SJCRH30 (cell line): ENCODE results near the gene SAG. TPM values are rescaled to one million over a fixed set of nuclear protein-coding genes. Genes with fewer than 3 reads are reported as not detected.

Source experiments
- DNase-seq, 2 experiments: peaks; one replicate each; pipeline ENCODE4 v3.0.0-alpha.2; 2015 to 2020
- H3K27ac ChIP-seq: fragments of 250-450 bp; sonication (Bioruptor Pico); 2 replicates; pipeline ENCODE4 v1.5.1; 2020; ENCODE audit warnings: mild to moderate bottlenecking, moderate library complexity
- H3K27me3 ChIP-seq: fragments of 250-450 bp; sonication (Bioruptor Pico); 2 replicates; pipeline ENCODE4 v1.5.1; 2020; ENCODE audit warnings: mild to moderate bottlenecking, moderate library complexity
- H3K36me3 ChIP-seq: fragments of 250-450 bp; sonication (Bioruptor Pico); 2 replicates; pipeline ENCODE4 v1.5.1; 2020; ENCODE audit warnings: mild to moderate bottlenecking, moderate library complexity
- H3K4me1 ChIP-seq: fragments of 250-450 bp; sonication (Bioruptor Pico); 2 replicates; pipeline ENCODE4 v1.5.1; 2020; ENCODE audit warnings: mild to moderate bottlenecking, moderate library complexity
- H3K4me3 ChIP-seq: fragments of 250-450 bp; sonication (Bioruptor Pico); 2 replicates; pipeline ENCODE4 v1.5.1; 2020; ENCODE audit warnings: mild to moderate bottlenecking, moderate library complexity
- H3K9me3 ChIP-seq: fragments of 250-450 bp; sonication (Bioruptor Pico); replicated peaks from 2 replicates; pipeline ENCODE4 v1.5.1; 2020; ENCODE audit warnings: mild to moderate bottlenecking, moderate library complexity
- total RNA-seq: library from RNA; depleted of rRNA; stranded (reverse); fragments of >200 nt; shearing (Covaris generic); gene quantifications from 2 replicates; pipeline ENCODE4 v1.2.3, GENCODE V29; 2014

The SAG gene
- total RNA-seq, 1 experiment from 2014 or later: not detected

GRCh38 chr2:233351423-233351822 is 43.8 kb downstream of the SAG start:
- Histone ChIP-seq H3K36me3 (no peaks in the 10 kb centered on the region), H3K9me3 (no peaks in the 10 kb centered on the region), H3K4me3 (no peak overlapping the region), H3K4me1 (peaks cover 30% of the 10 kb centered on the region), H3K27me3 (no peaks in the 10 kb centered on the region), H3K27ac (no peak overlapping the region)
- no peak for DNase-seq

DNA sequence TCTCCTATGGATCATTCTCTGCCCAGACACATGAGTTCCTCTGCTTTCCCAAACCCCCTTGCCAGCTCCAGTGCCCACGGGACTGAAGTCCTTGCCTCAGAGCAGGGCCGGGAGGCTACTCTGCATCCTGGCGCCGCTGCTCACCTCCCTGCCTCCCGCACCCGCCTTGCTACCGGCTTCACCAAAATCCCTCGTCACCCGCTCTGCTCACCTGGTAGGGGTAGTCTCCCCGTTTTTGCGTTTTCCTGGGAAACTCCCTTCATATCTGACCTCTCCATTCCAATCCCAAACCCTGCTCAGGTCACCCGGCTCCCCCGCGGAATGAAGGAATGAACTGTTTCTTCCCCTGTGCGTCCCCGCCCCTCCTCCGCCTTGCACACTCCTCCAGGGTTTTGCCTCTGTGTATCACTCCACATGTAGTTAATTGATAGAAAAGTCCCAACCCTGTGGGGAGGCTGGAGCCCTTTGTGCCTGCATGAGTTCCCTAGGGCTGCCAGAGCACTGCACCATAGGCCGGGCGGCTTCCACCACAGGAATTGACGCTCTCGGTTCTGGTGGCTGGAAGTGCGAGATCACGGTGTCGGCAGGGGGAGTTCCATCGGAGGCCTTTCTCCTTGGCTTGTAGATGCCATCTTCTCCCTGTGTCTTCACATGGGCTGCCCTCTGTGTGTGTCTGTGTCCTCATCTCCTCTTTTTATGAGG is 44.7 kb downstream of the SAG start:
- no peaks in the 10 kb centered on the region for H3K36me3 ChIP-seq
- no peaks in the 10 kb centered on the region for H3K27me3 ChIP-seq
- peaks cover 38% of the 10 kb centered on the region for H3K4me1 ChIP-seq
- DNase-seq: no peak
- H3K9me3 ChIP-seq: no peaks in the 10 kb centered on the region
- no peak overlapping the region for H3K27ac ChIP-seq
- no peak overlapping the region for H3K4me3 ChIP-seq

DNA sequence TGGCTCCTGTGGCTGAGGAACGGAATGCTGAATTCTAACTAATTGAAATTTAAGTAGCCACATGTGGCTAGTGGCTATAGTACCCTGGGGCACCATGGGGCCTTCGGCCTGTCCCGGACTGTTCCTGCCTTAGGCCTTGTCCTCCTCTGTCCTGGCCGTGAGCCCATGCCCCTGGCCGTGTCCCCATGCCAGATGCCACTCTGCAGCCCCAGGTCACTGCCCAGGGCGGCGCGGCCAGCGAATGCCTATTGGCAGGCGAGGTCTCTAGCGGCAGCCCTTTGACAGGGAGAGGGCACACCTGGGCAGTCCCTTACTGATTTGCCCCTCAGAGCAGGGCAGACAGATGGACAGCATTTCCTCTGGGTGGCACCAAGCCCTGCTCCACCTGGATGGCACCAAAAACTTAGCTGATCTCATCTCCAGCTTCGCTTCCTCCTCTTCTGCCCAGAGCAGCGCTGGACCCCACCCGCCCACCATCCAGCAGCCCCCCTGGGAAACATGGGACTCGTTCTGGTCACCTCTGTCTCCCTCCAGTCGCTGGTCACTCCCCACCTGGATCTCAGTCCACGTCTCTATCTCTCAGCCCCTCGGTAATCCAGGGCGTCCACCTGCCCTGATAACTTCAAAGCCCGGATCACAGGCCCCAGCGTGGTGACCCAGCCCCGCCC is 45.6 kb downstream of the SAG start:
- Histone ChIP-seq H3K36me3 (peaks cover 5% of the 10 kb centered on the region; the same call in 1 of the 2 replicates), H3K27me3 (no peaks in the 10 kb centered on the region), H3K9me3 (no peaks in the 10 kb centered on the region)

GRCh38 chr2:233353769-233354499 is 46.3 kb downstream of the SAG start, which contains the start of gene DGKD:
Gene DGKD (plus strand): TSS chr2:233354494. CDS start chr2:233354519, 25 bp downstream.
- peak within 1 kb of the TSS; percentile 61 for H3K4me3 ChIP-seq
- peak; percentile 70 to 79 for DNase-seq
- H3K27ac ChIP-seq: peak within 1 kb of the TSS; percentile 33; the same call in 1 of the 2 replicates
- H3K27me3 ChIP-seq: no peaks in the 10 kb centered on the region
- no peaks in the 10 kb centered on the region for H3K9me3 ChIP-seq
- H3K4me1 ChIP-seq: peaks cover 35% of the 10 kb centered on the region
- peaks cover 7% of the 10 kb centered on the region; the same call in 1 of the 2 replicates for H3K36me3 ChIP-seq

More for the DNA sequence above, 45.6 kb downstream of the SAG start:
- H3K4me1 ChIP-seq: peaks cover 38% of the 10 kb centered on the region
- H3K4me3 ChIP-seq: peak overlapping the region; percentile 61
- DNase-seq: no peak
- peak overlapping the region; percentile 33; the same call in 1 of the 2 replicates for H3K27ac ChIP-seq

GRCh38 chr2:233354500-233354924 is 46.9 kb downstream of the SAG start:
- H3K4me1 ChIP-seq: peaks cover 31% of the 10 kb centered on the region
- H3K36me3 ChIP-seq: peaks cover 7% of the 10 kb centered on the region; the same call in 1 of the 2 replicates
- no peaks in the 10 kb centered on the region for H3K27me3 ChIP-seq
- H3K9me3 ChIP-seq: no peaks in the 10 kb centered on the region
- H3K4me3 ChIP-seq: peak overlapping the region; percentile 61
- DNase-seq: no peak
- no peak overlapping the region for H3K27ac ChIP-seq

- peaks cover 30% of the 10 kb centered on the region for H3K4me1 ChIP-seq
- H3K4me3 ChIP-seq: peak overlapping the region; percentile 61
- no peaks in the 10 kb centered on the region for H3K27me3 ChIP-seq
- H3K27ac ChIP-seq: no peak overlapping the region
- peaks cover 7% of the 10 kb centered on the region; the same call in 1 of the 2 replicates for H3K36me3 ChIP-seq
- no peak for DNase-seq
- no peaks in the 10 kb centered on the region for H3K9me3 ChIP-seq
These were observed 47.5 kb downstream of the SAG start for GRCh38 chr2:233354971-233355574.

DNA sequence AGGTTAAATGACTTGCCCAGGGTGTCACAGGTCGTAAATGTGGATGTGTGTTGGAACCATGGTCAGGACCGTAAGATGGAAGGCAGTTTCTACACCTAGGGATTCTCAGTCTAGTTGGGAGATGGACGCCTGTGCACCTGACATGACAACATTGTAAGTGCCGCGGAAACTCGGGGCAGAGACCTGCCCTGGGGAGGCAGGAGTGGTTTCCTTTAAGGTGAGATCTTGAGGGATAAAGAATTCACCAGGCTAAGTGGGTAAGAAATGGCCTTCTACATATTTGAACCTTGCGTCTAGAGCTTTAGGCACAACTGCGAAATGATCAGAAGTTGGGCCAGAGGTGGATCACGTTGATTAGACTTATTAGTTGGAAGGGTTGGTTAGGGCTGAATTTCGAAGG is 48.3 kb downstream of the SAG start:
- Histone ChIP-seq H3K4me3 (no peak overlapping the region), H3K4me1 (peaks cover 24% of the 10 kb centered on the region), H3K27ac (no peak overlapping the region), H3K27me3 (no peaks in the 10 kb centered on the region), H3K9me3 (no peaks in the 10 kb centered on the region), H3K36me3 (peaks cover 7% of the 10 kb centered on the region; the same call in 1 of the 2 replicates)
- DNase-seq: no peak

GRCh38 chr2:233356546-233357308 is 49.1 kb downstream of the SAG start:
- Histone ChIP-seq H3K27me3 (no peaks in the 10 kb centered on the region), H3K4me1 (peaks cover 18% of the 10 kb centered on the region), H3K4me3 (no peak overlapping the region), H3K36me3 (peaks cover 7% of the 10 kb centered on the region; the same call in 1 of the 2 replicates), H3K9me3 (no peaks in the 10 kb centered on the region), H3K27ac (no peak overlapping the region)
- no peak for DNase-seq

DNA sequence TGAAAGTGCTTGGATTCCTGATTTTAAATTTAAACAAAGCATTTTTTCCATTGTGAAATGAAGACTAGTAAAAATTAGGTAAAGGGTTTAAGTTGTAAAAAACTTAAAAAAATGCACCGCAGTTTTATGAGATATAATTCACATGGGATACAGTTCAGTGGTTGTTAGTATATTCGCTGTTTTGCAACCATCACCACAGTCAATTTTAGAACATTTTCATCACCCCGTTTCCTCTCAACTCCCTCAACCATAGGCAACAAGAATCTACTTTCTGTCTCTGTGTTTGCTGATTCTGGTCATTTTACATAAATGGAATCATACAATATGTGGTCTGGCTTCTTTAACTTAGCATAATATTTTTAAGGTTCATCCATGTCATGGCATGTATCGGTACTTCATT is 50.7 kb downstream of the SAG start:
- no peak for DNase-seq
- Histone ChIP-seq H3K36me3 (peaks cover 18% of the 10 kb centered on the region; the same call in 1 of the 2 replicates), H3K4me3 (no peak overlapping the region), H3K4me1 (peaks cover 18% of the 10 kb centered on the region), H3K27me3 (no peaks in the 10 kb centered on the region), H3K27ac (no peak overlapping the region), H3K9me3 (0 out of 2 replicates have a peak, but pooled peaks cover 4% of the 10 kb centered on the region)

GRCh38 chr2:233358947-233359346 is 51.3 kb downstream of the SAG start:
- no peak overlapping the region for H3K4me3 ChIP-seq
- no peak overlapping the region for H3K27ac ChIP-seq
- no peaks in the 10 kb centered on the region for H3K27me3 ChIP-seq
- H3K4me1 ChIP-seq: peaks cover 18% of the 10 kb centered on the region
- DNase-seq: no peak
- peaks cover 4% of the 10 kb centered on the region; the same call in 1 of the 2 replicates for H3K9me3 ChIP-seq
- H3K36me3 ChIP-seq: peaks cover 24% of the 10 kb centered on the region

- Histone ChIP-seq H3K4me3 (no peak overlapping the region), H3K27me3 (no peaks in the 10 kb centered on the region), H3K36me3 (peaks cover 25% of the 10 kb centered on the region), H3K4me1 (peaks cover 18% of the 10 kb centered on the region), H3K27ac (no peak overlapping the region), H3K9me3 (peaks cover 4% of the 10 kb centered on the region; the same call in 1 of the 2 replicates)
- no peak for DNase-seq
These were observed 52.2 kb downstream of the SAG start for GRCh38 chr2:233359823-233360222.

- Histone ChIP-seq H3K4me3 (no peak overlapping the region), H3K4me1 (peaks cover 12% of the 10 kb centered on the region), H3K36me3 (peaks cover 28% of the 10 kb centered on the region), H3K9me3 (peaks cover 4% of the 10 kb centered on the region; the same call in 1 of the 2 replicates), H3K27ac (no peak overlapping the region), H3K27me3 (no peaks in the 10 kb centered on the region)
- no peak for DNase-seq
These were observed 53.2 kb downstream of the SAG start for GRCh38 chr2:233360771-233361176.

GRCh38 chr2:233361297-233361696 is 53.7 kb downstream of the SAG start:
- Histone ChIP-seq H3K36me3 (peaks cover 29% of the 10 kb centered on the region), H3K4me1 (peaks cover 9% of the 10 kb centered on the region), H3K27ac (no peak overlapping the region), H3K27me3 (no peaks in the 10 kb centered on the region), H3K4me3 (no peak overlapping the region), H3K9me3 (peaks cover 4% of the 10 kb centered on the region; the same call in 1 of the 2 replicates)
- DNase-seq: no peak

DNA sequence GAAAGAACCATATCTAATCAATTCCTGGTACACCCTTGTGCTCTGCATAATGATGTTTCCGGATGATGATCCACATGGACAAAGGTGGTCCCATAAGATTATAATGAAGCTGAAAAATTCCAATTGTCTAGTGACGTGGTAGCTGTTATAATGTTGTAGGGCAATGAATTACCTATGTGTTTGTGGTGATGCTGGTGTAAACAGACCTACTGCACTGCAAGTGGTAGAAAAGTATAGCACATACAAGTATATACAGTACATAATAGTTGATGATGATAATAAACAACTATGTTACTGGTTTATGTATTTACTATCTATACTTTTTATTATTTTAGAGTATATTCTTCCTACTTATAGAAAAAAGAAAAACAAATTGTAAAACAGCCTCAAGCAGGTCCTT is 55.1 kb downstream of the SAG start:
- DNase-seq: no peak
- no peak overlapping the region for H3K27ac ChIP-seq

More for the DNA sequence above, 55.1 kb downstream of the SAG start:
- Histone ChIP-seq H3K4me3 (no peak overlapping the region), H3K36me3 (peaks cover 31% of the 10 kb centered on the region), H3K4me1 (no peaks in the 10 kb centered on the region), H3K27me3 (no peaks in the 10 kb centered on the region), H3K9me3 (peaks cover 4% of the 10 kb centered on the region; the same call in 1 of the 2 replicates)
